Activated naive CD8-positive, alpha-beta T cell (primary cell): ENCODE results near the gene PUS7.
"Not testable (repeated sequence)": the region's sequence is repeated elsewhere in the genome, so short reads cannot be mapped to it uniquely, and the experiment has no call there.

Source experiments
- H3K27ac Mint-ChIP-seq: one replicate; pipeline ENCODE4 v1.8.0; 2021; ENCODE audit warnings: mixed read lengths
- H3K27me3 Mint-ChIP-seq: one replicate; pipeline ENCODE4 v1.8.0; 2021; ENCODE audit warnings: mixed read lengths
- H3K36me3 Mint-ChIP-seq: one replicate; pipeline ENCODE4 v1.8.0; 2021; ENCODE audit warnings: mixed read lengths
- H3K4me1 Mint-ChIP-seq: one replicate; pipeline ENCODE4 v1.8.0; 2021; ENCODE audit warnings: low read depth, mixed read lengths
- H3K4me3 Mint-ChIP-seq: one replicate; pipeline ENCODE4 v1.8.0; 2021; ENCODE audit warnings: mild to moderate bottlenecking, mixed read lengths
- H3K9me3 Mint-ChIP-seq: one replicate; pipeline ENCODE4 v1.8.0; 2021; ENCODE audit warnings: low read depth, mixed read lengths

Gene PUS7

GRCh38 chr7:105444342-105444987 is 77.6 kb downstream of the PUS7 start:
- H3K36me3 Mint-ChIP-seq, result peaks cover 2% of the 10 kb centered on the region
- no peaks in the 10 kb centered on the region for H3K9me3 Mint-ChIP-seq
- H3K27ac Mint-ChIP-seq, result no peak overlapping the region
- H3K27me3 Mint-ChIP-seq, result no peaks in the 10 kb centered on the region
- H3K4me1 Mint-ChIP-seq, result peaks cover 10% of the 10 kb centered on the region
- no peak overlapping the region for H3K4me3 Mint-ChIP-seq

GRCh38 chr7:105442214-105442613 is 79.9 kb downstream of the PUS7 start:
- not testable (repeated sequence) for H3K27ac Mint-ChIP-seq, H3K4me3 Mint-ChIP-seq, H3K27me3 Mint-ChIP-seq, H3K9me3 Mint-ChIP-seq, H3K36me3 Mint-ChIP-seq, H3K4me1 Mint-ChIP-seq

GRCh38 chr7:105439174-105439893 is 82.7 kb downstream of the PUS7 start:
- H3K27me3 Mint-ChIP-seq, result no peaks in the 10 kb centered on the region
- no peak overlapping the region for H3K4me3 Mint-ChIP-seq
- H3K36me3 Mint-ChIP-seq, result no peaks in the 10 kb centered on the region
- no peaks in the 10 kb centered on the region for H3K4me1 Mint-ChIP-seq
- H3K27ac Mint-ChIP-seq, result no peak overlapping the region
- no peaks in the 10 kb centered on the region for H3K9me3 Mint-ChIP-seq

GRCh38 chr7:105438847-105439173 is 83.3 kb downstream of the PUS7 start:
- Mint-ChIP-seq H3K4me3 (no peak overlapping the region), H3K36me3 (no peaks in the 10 kb centered on the region), H3K9me3 (no peaks in the 10 kb centered on the region), H3K4me1 (no peaks in the 10 kb centered on the region), H3K27ac (no peak overlapping the region), H3K27me3 (no peaks in the 10 kb centered on the region)

GRCh38 chr7:105438254-105438653 is 83.8 kb downstream of the PUS7 start:
- Mint-ChIP-seq H3K36me3 (no peaks in the 10 kb centered on the region), H3K27ac (no peak overlapping the region), H3K9me3 (no peaks in the 10 kb centered on the region), H3K4me1 (no peaks in the 10 kb centered on the region), H3K27me3 (no peaks in the 10 kb centered on the region), H3K4me3 (no peak overlapping the region)

- H3K9me3 Mint-ChIP-seq, H3K36me3 Mint-ChIP-seq, H3K4me1 Mint-ChIP-seq, H3K4me3 Mint-ChIP-seq, H3K27me3 Mint-ChIP-seq, H3K27ac Mint-ChIP-seq: not testable (repeated sequence)
These were observed 84.7 kb downstream of the PUS7 start for GRCh38 chr7:105437356-105437755.

- H3K27me3 Mint-ChIP-seq, result no peaks in the 10 kb centered on the region
- no peaks in the 10 kb centered on the region for H3K4me1 Mint-ChIP-seq
- H3K27ac Mint-ChIP-seq, result no peak overlapping the region
These were observed 92.1 kb downstream of the PUS7 start for GRCh38 chr7:105429746-105430612.

GRCh38 chr7:105426606-105427146 is 95.4 kb downstream of the PUS7 start:
- H3K27me3 Mint-ChIP-seq, result no peaks in the 10 kb centered on the region
- H3K36me3 Mint-ChIP-seq, result no peaks in the 10 kb centered on the region
- H3K27ac Mint-ChIP-seq, result peak overlapping the region; percentile 58
- H3K4me1 Mint-ChIP-seq, result no peaks in the 10 kb centered on the region
- H3K4me3 Mint-ChIP-seq, result no peak overlapping the region
- no peaks in the 10 kb centered on the region for H3K9me3 Mint-ChIP-seq

More at GRCh38 chr7:105429746-105430612, 92.1 kb downstream of the PUS7 start:
- no peak overlapping the region for H3K4me3 Mint-ChIP-seq
- no peaks in the 10 kb centered on the region for H3K9me3 Mint-ChIP-seq
- H3K36me3 Mint-ChIP-seq, result no peaks in the 10 kb centered on the region

GRCh38 chr7:105423987-105424386 is 98.1 kb downstream of the PUS7 start:
- Mint-ChIP-seq H3K27me3 (no peaks in the 10 kb centered on the region), H3K4me3 (no peak overlapping the region), H3K36me3 (no peaks in the 10 kb centered on the region), H3K4me1 (no peaks in the 10 kb centered on the region), H3K27ac (no peak overlapping the region), H3K9me3 (no peaks in the 10 kb centered on the region)

- Mint-ChIP-seq H3K36me3 (no peaks in the 10 kb centered on the region), H3K27me3 (no peaks in the 10 kb centered on the region), H3K4me3 (no peak overlapping the region), H3K4me1 (no peaks in the 10 kb centered on the region), H3K9me3 (no peaks in the 10 kb centered on the region), H3K27ac (no peak overlapping the region)
These were observed 108.1 kb downstream of the PUS7 start for GRCh38 chr7:105413887-105414437.

- H3K9me3 Mint-ChIP-seq, H3K27ac Mint-ChIP-seq, H3K4me1 Mint-ChIP-seq, H3K36me3 Mint-ChIP-seq, H3K4me3 Mint-ChIP-seq, H3K27me3 Mint-ChIP-seq: not testable (repeated sequence)
These were observed 111.3 kb downstream of the PUS7 start for GRCh38 chr7:105410774-105411173.

GRCh38 chr7:105409775-105410174 is 112.3 kb downstream of the PUS7 start:
- H3K4me3 Mint-ChIP-seq, H3K36me3 Mint-ChIP-seq, H3K27me3 Mint-ChIP-seq, H3K4me1 Mint-ChIP-seq, H3K9me3 Mint-ChIP-seq, H3K27ac Mint-ChIP-seq: not testable (repeated sequence)

- Mint-ChIP-seq H3K27me3 (no peaks in the 10 kb centered on the region), H3K4me3 (no peak overlapping the region), H3K4me1 (no peaks in the 10 kb centered on the region), H3K36me3 (no peaks in the 10 kb centered on the region), H3K9me3 (no peaks in the 10 kb centered on the region), H3K27ac (no peak overlapping the region)
These were observed 113.2 kb downstream of the PUS7 start for GRCh38 chr7:105408791-105409410.
